Sigmoid colon (tissue), 7 donors: ENCODE data around the gene IGSF6. TPM values are rescaled to one million over a fixed set of nuclear protein-coding genes. Genes with fewer than 3 reads are reported as not detected.

Experiments used
- polyA plus RNA-seq, 3 donors: library from polyadenylated mRNA; stranded (reverse); fragments of 200-250 nt; gene quantifications; one replicate each; pipeline ENCODE4 v1.2.3, GENCODE V29; 2013
- small RNA-seq, 3 donors: library from RNA; depleted of rRNA; stranded (forward); fragments of <200 nt; gene quantifications; one replicate each; pipeline ENCODE3, GENCODE V24; 2016
- total RNA-seq, 4 donors: library from RNA; depleted of rRNA; stranded (reverse); fragments of >200 nt; gene quantifications; one replicate each; pipeline ENCODE4 v1.1.0, GENCODE V29; 2016
- donor health status: healthy with polysubstance abuse.
- donor health status: Bipolar disorder and iron deficiency.
- donor health status: healthy.

Gene IGSF6
- total and polyA plus RNA-seq, 7 donors = 0.83 to 14.1 (median 3.0) TPM

Small RNA genes within 50 kb of the gene (small RNA-seq; reads per million reads assigned to genes)
- gene RNU6-1005P (0 reads per million in 3 donors), gene RNU6-196P (0 reads per million in 3 donors)

Other genes with a start within 250 kb of the IGSF6 start
- gene METTL9, start 53.0 kb downstream of the IGSF6 start, total RNA-seq = 100 to 1,000 TPM; 108 to 155 (median 122) TPM
- 10 to 100 TPM; 56.0 to 84.7 (median 82.8) TPM for gene METTL9, start 53.0 kb downstream of the IGSF6 start, polyA plus RNA-seq
- gene OTOA, start 11.4 kb upstream of the IGSF6 start, total RNA-seq = under 1 TPM in 2 of 4 donors, not detected in 2; 0.14 to 0.83 TPM
- gene OTOA, start 11.4 kb upstream of the IGSF6 start, polyA plus RNA-seq = under 1 TPM; 0.22 to 0.60 (median 0.46) TPM
- gene NPIPB4, start 205.1 kb upstream of the IGSF6 start, total RNA-seq = 10 to 100 TPM; 33.9 to 85.3 (median 51.0) TPM
- 10 to 100 TPM in 1 of 3 donors, 1 to 10 TPM in 2; 3.6 to 58.2 (median 4.4) TPM for gene NPIPB4, start 205.1 kb upstream of the IGSF6 start, polyA plus RNA-seq